LHCN-M2 (cell line): ENCODE results near the gene TRIAP1. TPM values are rescaled to one million over a fixed set of nuclear protein-coding genes. Genes with fewer than 3 reads are reported as not detected.

Source experiments
- total RNA-seq: library from RNA; depleted of rRNA; stranded (reverse); fragments of >200 nt; gene quantifications from 2 replicates; pipeline ENCODE4 v1.2.3, GENCODE V29; 2014; rRNA removed

TRIAP1 gene
- total RNA-seq, 1 experiment from 2014 or later: 59.5 TPM

Other genes with a start within 250 kb of the TRIAP1 start
- 3,359 and 3,689 TPM in 2 replicates for gene RPLP0, start 245.3 kb downstream of the TRIAP1 start, total RNA-seq
- gene PXN, start 180.7 kb downstream of the TRIAP1 start, total RNA-seq: 152 and 159 TPM in 2 replicates
- gene RNU4-2, start 154.5 kb downstream of the TRIAP1 start, total RNA-seq: not detected in 2 replicates
- under 0.01 TPM in 1 of 2 replicates, not detected in the other for gene RNU4-1, start 153.1 kb downstream of the TRIAP1 start, total RNA-seq
- gene SIRT4, start 144.1 kb downstream of the TRIAP1 start, total RNA-seq: 1.6 and 2.1 TPM in 2 replicates
- not detected in 2 replicates for gene PLA2G1B, start 118.6 kb downstream of the TRIAP1 start, total RNA-seq
- gene MSI1, start 77.2 kb downstream of the TRIAP1 start, total RNA-seq: not detected in 2 replicates
- 378 and 392 TPM in 2 replicates for gene COX6A1, start 8.3 kb downstream of the TRIAP1 start, total RNA-seq
- gene GATC, start 60 bp upstream of the TRIAP1 start, total RNA-seq: 24.3 TPM in 2 replicates
- 170 and 172 TPM in 2 replicates for gene SRSF9, start 23.4 kb upstream of the TRIAP1 start, total RNA-seq
- 308 and 404 TPM in 2 replicates for gene DYNLL1, start 49.7 kb upstream of the TRIAP1 start, total RNA-seq
- 33.5 and 33.7 TPM in 2 replicates for gene COQ5, start 82.8 kb upstream of the TRIAP1 start, total RNA-seq
- gene RNF10, start 88.0 kb upstream of the TRIAP1 start, total RNA-seq: 68.5 and 77.4 TPM in 2 replicates
- 33.0 and 41.6 TPM in 2 replicates for gene POP5, start 135.0 kb upstream of the TRIAP1 start, total RNA-seq
- 0.45 TPM in 1 of 2 replicates, not detected in the other for gene CABP1, start 194.2 kb upstream of the TRIAP1 start, total RNA-seq
- 139 and 140 TPM in 2 replicates for gene MLEC, start 240.8 kb upstream of the TRIAP1 start, total RNA-seq